A549 treated with ZK216348 at 1 μM for 4 hours (cell line): Measurements from ENCODE around the gene DEFB108B. TPM values are rescaled to one million over a fixed set of nuclear protein-coding genes. Genes with fewer than 3 reads are reported as not detected.

Source experiments
- total RNA-seq: library from RNA; stranded (reverse); fragments of 200-300 nt; extraction: Qiagen RNA extraction; gene quantifications from 5 replicates; pipeline ENCODE4 v1.2.3, GENCODE V29; 2022; ENCODE audit warnings: low read depth

Gene DEFB108B, protein sequence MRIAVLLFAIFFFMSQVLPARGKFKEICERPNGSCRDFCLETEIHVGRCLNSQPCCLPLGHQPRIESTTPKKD
- total RNA-seq = not detected in 5 replicates

DNA sequence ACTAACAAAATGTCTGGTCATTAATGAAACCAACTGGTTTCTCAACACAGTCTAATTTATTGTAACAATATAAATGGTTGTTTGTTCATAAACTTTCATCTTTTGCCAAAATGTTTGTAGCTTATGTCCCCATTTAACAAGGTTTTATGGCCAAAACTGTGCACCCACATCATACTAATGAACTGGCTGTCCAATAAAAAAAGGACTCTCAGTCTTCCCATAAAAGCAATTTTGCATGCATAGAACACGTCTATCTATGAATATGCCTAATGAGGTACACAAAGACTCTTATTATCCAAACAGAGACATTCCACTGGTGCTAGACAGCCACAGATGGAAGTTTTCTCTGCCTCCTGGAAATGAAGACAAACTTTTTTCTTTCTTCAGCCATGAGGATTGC, at the start of gene DEFB108B:
TSS of gene DEFB108B (plus strand) at position 390 of the 400 bp plus-strand sequence. CDS start at position 390, 0 bp downstream.

DNA sequence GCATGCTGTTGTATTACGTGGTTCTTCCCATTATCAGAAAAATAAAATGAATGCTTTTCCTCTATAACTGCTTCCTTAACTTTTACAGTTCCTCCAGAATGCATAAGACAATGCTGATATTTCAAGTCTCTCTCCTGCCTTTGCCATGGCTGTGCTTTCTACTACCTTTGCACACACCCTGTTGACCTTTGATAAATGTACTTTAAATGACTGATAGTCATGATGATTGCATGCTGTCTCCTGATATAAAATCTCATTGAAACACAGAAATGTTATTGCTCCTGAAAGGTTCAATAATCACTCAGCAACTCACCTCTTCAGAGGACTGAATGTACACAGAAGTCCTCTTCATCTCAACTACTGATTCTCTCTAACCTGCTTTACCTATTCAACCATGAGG, 45.1 kb downstream of the DEFB108B start, which contains the start of gene DEFB131B:
TSS of gene DEFB131B (plus strand) at position 395 of the 400 bp plus-strand sequence. CDS start at position 395, 0 bp downstream.

Other genes with a start within 250 kb of the DEFB108B start
- not detected in 5 replicates for gene DEFB131B, start 45.3 kb downstream of the DEFB108B start, total RNA-seq
- gene XNDC1N, start 95.4 kb downstream of the DEFB108B start, total RNA-seq = 2.9 to 5.7 TPM (median 3.4 TPM) in 5 replicates
- 40.5 to 55.3 TPM (median 51.0 TPM) in 5 replicates for gene RNF121, start 95.8 kb downstream of the DEFB108B start, total RNA-seq
- gene IL18BP, start 165.7 kb downstream of the DEFB108B start, total RNA-seq = 3.0 to 4.5 TPM (median 3.9 TPM) in 5 replicates
- 44.8 to 77.9 TPM (median 68.5 TPM) in 5 replicates for gene NUMA1, start 247.3 kb downstream of the DEFB108B start, total RNA-seq
- gene LRRC51, start 247.7 kb downstream of the DEFB108B start, total RNA-seq = 5.2 to 11.6 TPM (median 7.8 TPM) in 5 replicates